ENCODE results near the gene TPPP. TPM values are rescaled to one million over a fixed set of nuclear protein-coding genes. Genes with fewer than 3 reads are reported as not detected.
"Not testable (repeated sequence)": the region's sequence is repeated elsewhere in the genome, so short reads cannot be mapped to it uniquely, and the experiment has no call there.

The TPPP gene
- total RNA-seq, 1 experiment from 2014 or later: 0.12 TPM

GRCh38 chr5:717143-717542 lies 24.0 kb upstream of the TPPP start:
- CTCF ChIA-PET: no interaction called here
- DNase-seq (ENCODE audit: unreplicated experiment): no peak
- Mint-ChIP-seq H3K27me3 (ENCODE audit: insufficient read depth, unreplicated experiment) (peaks cover 75% of the 10 kb centered on the region), H3K4me1 (ENCODE audit: insufficient read depth, unreplicated experiment) (no peaks in the 10 kb centered on the region), H3K4me3 (ENCODE audit: unreplicated experiment) (no peak overlapping the region), H3K27ac (ENCODE audit: low read depth, unreplicated experiment) (no peak overlapping the region), H3K36me3 (ENCODE audit: insufficient read depth, unreplicated experiment) (no peaks in the 10 kb centered on the region), H3K9me3 (ENCODE audit: unreplicated experiment) (peaks cover 19% of the 10 kb centered on the region)
- no peak for TF ChIP-seq CTCF (IDR thresholded peaks at IDR 0.05; ENCODE audit: unreplicated experiment)
- POLR2A ChIA-PET: no interaction called here
- no TSS peak for BruUV-seq (replicated peaks)
- intact Hi-C loops (cut with micrococcal nuclease): no loop called here

GRCh38 chr5:716740-717139 lies 23.6 kb upstream of the TPPP start:
- POLR2A ChIA-PET; H3K27ac Mint-ChIP-seq (ENCODE audit: low read depth, unreplicated experiment); CTCF ChIA-PET; H3K36me3 Mint-ChIP-seq (ENCODE audit: insufficient read depth, unreplicated experiment); BruUV-seq (replicated peaks); intact Hi-C loops (cut with micrococcal nuclease); H3K4me3 Mint-ChIP-seq (ENCODE audit: unreplicated experiment); H3K4me1 Mint-ChIP-seq (ENCODE audit: insufficient read depth, unreplicated experiment): not testable (repeated sequence)
- Mint-ChIP-seq H3K9me3 (ENCODE audit: unreplicated experiment) (peaks cover 19% of the 10 kb centered on the region), H3K27me3 (ENCODE audit: insufficient read depth, unreplicated experiment) (peaks cover 73% of the 10 kb centered on the region)
- peak; percentile 6 for DNase-seq (ENCODE audit: unreplicated experiment)

- peaks cover 19% of the 10 kb centered on the region for H3K9me3 Mint-ChIP-seq (ENCODE audit: unreplicated experiment)
- intact Hi-C loops (cut with micrococcal nuclease); CTCF ChIA-PET; DNase-seq (ENCODE audit: unreplicated experiment); H3K36me3 Mint-ChIP-seq (ENCODE audit: insufficient read depth, unreplicated experiment); POLR2A ChIA-PET; H3K27ac Mint-ChIP-seq (ENCODE audit: low read depth, unreplicated experiment); H3K4me1 Mint-ChIP-seq (ENCODE audit: insufficient read depth, unreplicated experiment); BruUV-seq (replicated peaks); H3K4me3 Mint-ChIP-seq (ENCODE audit: unreplicated experiment): not testable (repeated sequence)
- H3K27me3 Mint-ChIP-seq (ENCODE audit: insufficient read depth, unreplicated experiment): peaks cover 73% of the 10 kb centered on the region
Observed at GRCh38 chr5:715636-716035, 22.5 kb upstream of the TPPP start.

GRCh38 chr5:714215-715118 lies 21.3 kb upstream of the TPPP start:
- H3K4me3 Mint-ChIP-seq (ENCODE audit: unreplicated experiment); BruUV-seq (replicated peaks); intact Hi-C loops (cut with micrococcal nuclease); CTCF ChIA-PET; H3K4me1 Mint-ChIP-seq (ENCODE audit: insufficient read depth, unreplicated experiment); DNase-seq (ENCODE audit: unreplicated experiment); H3K36me3 Mint-ChIP-seq (ENCODE audit: insufficient read depth, unreplicated experiment); POLR2A ChIA-PET; H3K27ac Mint-ChIP-seq (ENCODE audit: low read depth, unreplicated experiment): not testable (repeated sequence)
- Mint-ChIP-seq H3K9me3 (ENCODE audit: unreplicated experiment) (peaks cover 10% of the 10 kb centered on the region), H3K27me3 (ENCODE audit: insufficient read depth, unreplicated experiment) (peaks cover 64% of the 10 kb centered on the region)

- H3K4me3 Mint-ChIP-seq (ENCODE audit: unreplicated experiment); POLR2A ChIA-PET; H3K27ac Mint-ChIP-seq (ENCODE audit: low read depth, unreplicated experiment); H3K9me3 Mint-ChIP-seq (ENCODE audit: unreplicated experiment); CTCF ChIA-PET; intact Hi-C loops (cut with micrococcal nuclease); DNase-seq (ENCODE audit: unreplicated experiment); H3K4me1 Mint-ChIP-seq (ENCODE audit: insufficient read depth, unreplicated experiment); H3K36me3 Mint-ChIP-seq (ENCODE audit: insufficient read depth, unreplicated experiment); BruUV-seq (replicated peaks): not testable (repeated sequence)
- peaks cover 56% of the 10 kb centered on the region for H3K27me3 Mint-ChIP-seq (ENCODE audit: insufficient read depth, unreplicated experiment)
Observed at GRCh38 chr5:713686-714085, 20.5 kb upstream of the TPPP start.

- intact Hi-C loops (cut with micrococcal nuclease); BruUV-seq (replicated peaks); H3K27ac Mint-ChIP-seq (ENCODE audit: low read depth, unreplicated experiment); H3K4me1 Mint-ChIP-seq (ENCODE audit: insufficient read depth, unreplicated experiment); H3K4me3 Mint-ChIP-seq (ENCODE audit: unreplicated experiment); H3K9me3 Mint-ChIP-seq (ENCODE audit: unreplicated experiment); POLR2A ChIA-PET; DNase-seq (ENCODE audit: unreplicated experiment); H3K36me3 Mint-ChIP-seq (ENCODE audit: insufficient read depth, unreplicated experiment); CTCF ChIA-PET: not testable (repeated sequence)
- peaks cover 27% of the 10 kb centered on the region for H3K27me3 Mint-ChIP-seq (ENCODE audit: insufficient read depth, unreplicated experiment)
Observed at GRCh38 chr5:708848-709517, 15.8 kb upstream of the TPPP start.

GRCh38 chr5:708374-708773 lies 15.2 kb upstream of the TPPP start:
- POLR2A ChIA-PET; H3K36me3 Mint-ChIP-seq (ENCODE audit: insufficient read depth, unreplicated experiment); H3K4me1 Mint-ChIP-seq (ENCODE audit: insufficient read depth, unreplicated experiment); BruUV-seq (replicated peaks); H3K9me3 Mint-ChIP-seq (ENCODE audit: unreplicated experiment); intact Hi-C loops (cut with micrococcal nuclease); DNase-seq (ENCODE audit: unreplicated experiment); CTCF ChIA-PET; H3K4me3 Mint-ChIP-seq (ENCODE audit: unreplicated experiment); H3K27ac Mint-ChIP-seq (ENCODE audit: low read depth, unreplicated experiment): not testable (repeated sequence)
- H3K27me3 Mint-ChIP-seq (ENCODE audit: insufficient read depth, unreplicated experiment): peaks cover 23% of the 10 kb centered on the region

GRCh38 chr5:706127-706526 lies 13.0 kb upstream of the TPPP start:
- BruUV-seq (replicated peaks); H3K36me3 Mint-ChIP-seq (ENCODE audit: insufficient read depth, unreplicated experiment); H3K4me3 Mint-ChIP-seq (ENCODE audit: unreplicated experiment); H3K27me3 Mint-ChIP-seq (ENCODE audit: insufficient read depth, unreplicated experiment); intact Hi-C loops (cut with micrococcal nuclease); H3K9me3 Mint-ChIP-seq (ENCODE audit: unreplicated experiment); POLR2A ChIA-PET; H3K4me1 Mint-ChIP-seq (ENCODE audit: insufficient read depth, unreplicated experiment); H3K27ac Mint-ChIP-seq (ENCODE audit: low read depth, unreplicated experiment); CTCF ChIA-PET; DNase-seq (ENCODE audit: unreplicated experiment): not testable (repeated sequence)
